Cortex of kidney (tissue), 1 donor: ENCODE results near the gene RPS6KB2.
"Not testable (repeated sequence)": the region's sequence is repeated elsewhere in the genome, so short reads cannot be mapped to it uniquely, and the experiment has no call there.

Experiments
- DNase-seq: peaks from one replicate; lab custom pipeline; 2025; lab: John Stamatoyannopoulos, UW

Gene RPS6KB2

DNA sequence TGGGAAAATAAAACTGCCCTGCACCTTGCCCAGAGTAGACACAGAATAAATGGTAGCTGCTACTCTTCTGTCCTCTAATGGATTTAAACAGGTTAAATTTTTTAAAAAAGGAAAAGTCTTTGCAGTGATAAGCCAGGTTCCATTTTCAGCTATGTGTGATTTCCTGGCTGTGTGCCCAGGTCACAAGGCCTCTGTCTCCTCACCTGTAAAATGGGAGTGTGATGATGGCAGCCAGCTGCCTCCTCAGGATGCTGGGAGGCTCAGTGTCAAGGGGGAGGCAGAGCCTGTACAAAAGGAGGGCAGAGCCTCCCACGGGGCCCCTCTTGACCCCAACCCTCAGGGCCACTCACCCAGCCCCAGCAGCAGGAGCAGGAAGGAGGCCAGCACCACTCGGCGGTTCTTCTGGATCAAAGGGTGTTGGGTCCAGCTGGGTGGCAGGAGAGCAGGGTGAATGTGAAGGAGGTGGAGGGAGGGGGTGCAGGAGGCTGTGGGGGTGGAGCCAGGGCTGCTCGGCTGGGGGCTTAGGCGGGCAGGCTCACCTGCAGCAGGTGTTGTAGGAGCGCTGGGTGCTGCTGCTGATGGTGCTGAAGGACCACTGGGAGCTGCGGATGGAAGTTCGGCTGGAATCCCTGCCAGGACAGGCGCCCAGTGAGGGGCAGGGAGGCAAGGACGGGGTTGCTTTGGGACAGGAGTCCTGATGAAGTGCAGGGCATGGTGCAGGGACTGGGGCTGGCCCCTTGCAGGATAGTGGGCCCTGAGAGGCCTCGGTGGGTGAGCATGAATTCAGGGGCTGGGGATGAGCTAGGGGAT, 38.9 kb downstream of the RPS6KB2 start:
- no peak for DNase-seq

DNA sequence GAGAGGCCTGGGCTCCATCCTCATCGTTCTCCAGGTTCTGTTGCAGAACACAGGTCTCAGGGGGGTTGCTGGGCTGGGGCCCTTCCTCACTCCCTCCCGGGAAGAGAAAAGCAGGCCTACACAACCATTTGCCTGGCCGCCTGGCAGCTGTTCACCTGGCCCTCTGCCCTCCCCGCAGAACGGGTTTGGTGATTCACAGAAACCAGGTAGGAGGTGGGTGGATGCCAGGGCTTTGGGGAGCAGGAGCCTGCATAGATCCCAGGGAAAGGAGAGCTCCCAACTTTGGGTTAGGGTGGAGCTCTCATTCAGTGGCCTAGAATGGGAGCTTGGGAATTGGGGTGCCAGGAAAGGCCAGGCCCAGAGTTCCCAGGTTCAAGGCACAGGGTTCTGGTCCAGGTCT, 39.8 kb downstream of the RPS6KB2 start:
- no peak for DNase-seq

DNA sequence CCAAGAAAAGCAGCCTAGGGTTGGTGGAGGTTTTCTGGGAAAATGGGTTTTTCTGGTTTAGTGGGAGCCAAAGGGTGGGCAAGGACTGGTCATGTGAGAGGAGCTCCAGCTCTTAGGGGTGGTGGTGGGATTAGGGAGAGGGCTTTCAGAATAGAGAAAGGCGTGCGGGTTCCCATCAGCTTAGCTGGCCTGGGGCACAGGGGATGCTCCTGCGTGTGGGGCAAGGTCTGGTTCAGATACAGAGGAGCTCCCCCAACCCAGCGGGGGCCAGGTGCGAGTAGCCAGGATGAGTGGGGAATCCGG, 40.1 kb downstream of the RPS6KB2 start:
- no peak for DNase-seq

DNA sequence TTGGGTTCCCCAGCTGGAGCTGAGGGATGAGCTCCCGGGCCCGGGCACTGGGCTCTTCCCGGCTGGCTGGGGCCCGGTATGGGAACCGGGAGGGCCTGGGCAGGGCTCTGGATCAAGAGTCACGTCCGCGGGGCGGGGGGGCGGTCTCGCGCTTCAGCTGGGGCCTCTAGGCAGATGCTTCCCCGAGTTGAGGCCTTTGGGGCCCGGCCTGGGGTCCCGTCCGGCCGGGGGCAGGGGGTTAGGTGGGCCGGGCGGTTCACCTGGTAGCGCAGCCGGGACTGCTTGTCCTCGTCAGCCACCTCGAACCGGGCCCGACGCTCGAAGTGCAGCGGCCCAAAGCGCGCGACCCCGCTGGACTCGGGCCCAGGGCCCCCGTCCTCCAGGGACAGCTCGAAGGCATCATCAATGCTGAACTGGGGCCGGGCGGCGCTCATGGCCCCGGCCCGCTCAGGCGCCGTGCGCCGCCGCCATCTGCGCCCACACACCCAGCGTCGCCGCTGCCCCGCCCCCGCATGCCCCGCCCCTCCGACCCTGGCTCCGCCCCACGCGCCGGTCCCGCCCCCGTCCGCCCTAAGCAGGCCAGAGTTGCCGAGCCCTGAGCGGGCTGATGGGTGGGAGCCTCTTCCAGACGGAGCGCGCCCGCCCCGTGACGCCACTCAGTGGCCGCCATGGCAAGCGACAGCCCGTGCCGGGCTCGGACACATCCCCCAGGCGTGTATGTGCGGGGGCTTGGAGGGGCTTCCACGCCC, 40.6 kb downstream of the RPS6KB2 start, which contains the start of gene TMEM134:
TSS of gene TMEM134 (minus strand) at position 493 of the 749 bp plus-strand sequence. CDS start at position 434, 59 bp downstream.
- peak; percentile 73 for DNase-seq

DNA sequence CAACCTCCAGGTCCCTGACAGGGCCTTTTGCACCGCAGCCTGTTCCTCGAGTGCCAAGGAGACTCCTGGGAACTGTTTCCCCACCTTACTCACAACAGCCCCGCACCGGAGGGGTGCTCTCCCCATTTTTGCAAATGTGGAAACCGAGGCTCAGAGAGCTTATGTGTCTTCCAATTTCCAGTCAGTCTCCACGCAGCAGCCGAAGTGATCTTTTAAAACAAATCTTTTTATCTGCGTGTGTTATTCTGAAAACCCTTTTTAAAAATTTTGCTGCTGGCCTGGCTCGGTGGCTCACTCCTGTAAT, 41.2 kb downstream of the RPS6KB2 start:
- DNase-seq = no peak

DNA sequence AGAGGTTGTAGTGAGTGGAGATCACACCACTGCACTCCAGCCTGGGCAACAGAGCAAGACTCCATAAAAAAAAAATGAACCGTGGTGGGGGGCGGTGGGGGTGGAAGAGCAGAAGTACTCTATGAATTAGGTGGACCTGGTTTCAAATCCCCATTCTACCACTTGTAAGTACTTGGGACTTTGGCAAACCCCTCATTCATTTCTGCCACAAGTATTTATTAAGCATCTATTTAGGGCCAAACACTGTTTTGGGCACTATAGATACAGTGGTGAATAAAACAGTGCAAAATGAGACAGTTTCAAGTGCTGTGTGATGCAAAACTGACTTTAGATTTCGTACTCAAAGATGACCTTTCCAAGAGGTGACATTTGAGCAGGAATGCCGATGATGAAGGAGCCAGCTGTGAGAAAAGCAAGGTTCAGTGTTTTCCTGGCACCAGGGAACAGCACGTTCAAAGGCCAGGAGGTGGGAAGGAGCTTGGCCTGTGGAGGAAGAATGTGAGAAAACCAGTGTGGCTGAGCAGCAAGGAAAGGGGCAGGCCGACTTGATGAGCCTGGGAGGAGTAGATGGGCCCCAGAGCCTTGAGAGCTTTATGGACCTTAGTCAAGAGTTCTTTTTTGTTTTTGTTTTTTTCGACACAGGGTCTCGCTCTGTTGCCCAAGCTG, 42.2 kb downstream of the RPS6KB2 start:
- no peak for DNase-seq

DNA sequence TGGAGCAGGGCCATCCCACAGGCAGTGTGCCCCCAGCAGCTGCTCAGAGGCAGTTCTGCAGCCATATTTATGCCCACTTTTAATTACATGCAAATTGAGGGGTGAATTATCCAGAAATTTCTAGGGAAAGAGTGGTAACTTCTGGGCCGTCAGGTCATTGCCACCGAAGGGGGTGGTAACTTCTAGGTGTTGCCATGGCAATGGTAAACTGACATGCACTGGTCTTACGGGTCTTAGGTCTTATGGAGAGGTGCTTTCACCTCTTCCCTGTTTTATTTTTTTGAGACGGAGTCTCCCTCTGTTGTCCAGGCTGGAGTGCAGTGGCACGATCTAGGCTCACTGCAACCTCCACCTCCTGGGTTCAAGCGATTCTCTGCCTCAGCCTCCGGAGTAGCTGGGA, 44.6 kb downstream of the RPS6KB2 start:
- DNase-seq = no peak

DNA sequence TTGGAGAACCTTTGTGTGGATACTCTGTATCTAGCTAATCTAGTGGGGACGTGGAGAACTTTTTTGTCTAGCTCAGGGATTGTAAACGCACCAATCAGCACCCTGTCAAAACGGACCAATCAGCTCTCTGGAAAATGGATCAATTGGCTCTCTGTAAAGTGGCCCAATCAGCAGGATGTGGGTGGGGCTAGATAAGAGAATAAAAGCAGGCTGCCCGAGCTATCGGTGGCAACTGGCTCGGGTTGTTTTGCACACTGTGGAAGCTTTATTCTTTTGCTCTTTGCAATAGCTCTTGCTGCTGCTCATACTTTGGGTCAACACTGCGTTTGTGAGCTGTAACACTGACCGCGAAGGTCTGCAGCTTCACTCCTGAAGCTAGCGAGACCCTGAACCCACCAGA, 48.4 kb downstream of the RPS6KB2 start:
- not testable (repeated sequence) for DNase-seq

DNA sequence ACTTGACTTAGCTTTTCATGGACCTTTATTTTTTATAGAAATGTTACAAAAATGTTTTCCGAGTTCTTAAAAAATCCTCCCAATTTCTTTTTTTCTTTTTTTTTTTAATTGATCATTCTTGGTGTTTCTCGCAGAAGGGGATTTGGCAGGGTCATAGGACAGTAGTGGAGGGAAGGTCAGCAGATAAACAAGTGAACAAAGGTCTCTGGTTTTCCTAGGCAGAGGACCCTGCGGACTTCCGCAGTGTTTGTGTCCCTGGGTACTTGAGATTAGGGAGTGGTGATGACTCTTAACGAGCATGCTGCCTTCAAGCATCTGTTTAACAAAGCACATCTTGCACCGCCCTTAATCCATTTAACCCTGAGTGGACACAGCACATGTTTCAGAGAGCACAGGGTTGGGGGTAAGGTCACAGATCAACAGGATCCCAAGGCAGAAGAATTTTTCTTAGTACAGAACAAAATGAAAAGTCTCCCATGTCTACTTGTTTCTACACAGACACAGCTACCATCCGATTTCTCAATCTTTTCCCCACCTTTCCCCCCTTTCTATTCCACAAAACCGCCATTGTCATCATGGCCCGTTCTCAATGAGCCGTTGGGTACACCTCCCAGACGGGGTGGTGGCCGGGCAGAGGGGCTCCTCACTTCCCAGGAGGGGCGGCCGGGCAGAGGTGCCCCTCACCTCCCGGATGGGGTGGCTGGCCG, 49.2 kb downstream of the RPS6KB2 start:
- DNase-seq = not testable (repeated sequence)

DNA sequence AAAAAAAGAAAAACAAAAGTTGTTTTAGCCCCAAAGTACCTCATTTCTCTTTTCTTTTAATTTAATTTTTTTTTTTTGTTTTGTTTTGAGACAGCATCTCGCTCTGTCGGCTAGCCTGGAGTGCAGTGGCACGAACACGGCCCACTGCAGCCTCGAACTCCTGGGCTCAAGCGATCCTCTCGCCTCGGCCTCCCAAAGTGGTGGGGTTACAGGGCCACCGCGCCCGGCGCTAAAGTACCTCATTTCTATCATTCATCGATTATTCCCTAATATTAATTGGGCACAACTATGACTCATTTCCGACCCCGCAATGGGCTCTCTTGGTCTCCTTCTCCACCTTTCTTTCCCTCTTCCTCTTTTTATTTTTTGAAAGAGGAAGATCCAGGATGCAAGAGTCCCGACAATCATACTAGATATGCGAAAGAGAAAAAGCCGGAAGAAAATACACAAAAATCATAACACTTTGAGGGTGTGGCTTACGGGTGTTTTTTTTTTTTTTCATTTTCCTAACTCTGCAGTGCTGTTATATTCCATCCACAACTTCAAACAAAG, 54.1 kb downstream of the RPS6KB2 start:
- no peak for DNase-seq

DNA sequence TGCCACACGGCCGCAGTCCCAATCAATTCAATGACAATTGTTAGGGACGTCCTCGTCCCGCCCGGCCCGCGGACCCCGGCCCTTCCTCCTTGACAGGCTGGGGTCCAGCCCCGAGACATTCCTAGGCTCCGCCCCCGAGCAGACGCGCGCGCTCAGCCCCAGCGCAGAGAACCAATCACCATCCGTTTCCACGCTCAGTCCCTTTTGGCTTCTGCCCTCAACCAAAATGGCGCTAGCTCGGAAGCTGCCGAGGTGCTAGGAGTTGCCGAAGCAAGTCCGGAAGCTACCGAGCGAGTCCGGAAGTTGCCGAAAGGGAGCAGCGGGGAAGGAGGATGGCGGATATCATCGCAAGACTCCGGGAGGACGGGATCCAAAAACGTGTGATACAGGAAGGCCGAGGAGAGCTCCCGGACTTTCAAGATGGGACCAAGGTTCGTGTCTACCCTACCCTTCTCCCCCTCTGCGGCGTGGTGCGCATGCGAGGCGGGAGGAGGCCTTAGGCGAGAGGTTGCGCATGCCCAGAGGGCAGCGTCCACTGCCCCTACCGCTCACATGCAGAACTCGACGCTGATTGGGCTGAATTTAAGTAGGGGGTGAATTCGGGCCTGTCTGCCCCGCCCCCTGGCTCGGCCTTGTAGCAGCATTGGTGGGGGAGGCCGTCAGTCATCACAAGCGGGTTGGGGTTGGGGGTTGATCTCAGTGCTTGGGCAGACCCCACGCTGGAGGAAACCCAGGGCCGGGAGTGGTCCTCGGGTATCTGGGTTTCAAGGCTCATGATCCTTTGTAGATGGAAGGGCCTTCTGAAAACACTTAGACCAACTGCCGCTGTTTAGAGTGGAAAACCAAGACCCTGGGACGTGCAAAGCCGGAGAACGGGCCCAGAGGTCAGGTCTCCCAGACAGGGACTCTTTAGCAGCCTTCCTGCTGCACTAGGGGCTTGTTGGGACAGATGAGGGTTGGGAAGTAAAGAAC, 54.8 kb downstream of the RPS6KB2 start, which contains the start of gene AIP:
TSS of gene AIP (plus strand) at position 200 of the 972 bp plus-strand sequence. CDS start at position 333, 133 bp downstream.
- DNase-seq = peak; percentile 91

DNA sequence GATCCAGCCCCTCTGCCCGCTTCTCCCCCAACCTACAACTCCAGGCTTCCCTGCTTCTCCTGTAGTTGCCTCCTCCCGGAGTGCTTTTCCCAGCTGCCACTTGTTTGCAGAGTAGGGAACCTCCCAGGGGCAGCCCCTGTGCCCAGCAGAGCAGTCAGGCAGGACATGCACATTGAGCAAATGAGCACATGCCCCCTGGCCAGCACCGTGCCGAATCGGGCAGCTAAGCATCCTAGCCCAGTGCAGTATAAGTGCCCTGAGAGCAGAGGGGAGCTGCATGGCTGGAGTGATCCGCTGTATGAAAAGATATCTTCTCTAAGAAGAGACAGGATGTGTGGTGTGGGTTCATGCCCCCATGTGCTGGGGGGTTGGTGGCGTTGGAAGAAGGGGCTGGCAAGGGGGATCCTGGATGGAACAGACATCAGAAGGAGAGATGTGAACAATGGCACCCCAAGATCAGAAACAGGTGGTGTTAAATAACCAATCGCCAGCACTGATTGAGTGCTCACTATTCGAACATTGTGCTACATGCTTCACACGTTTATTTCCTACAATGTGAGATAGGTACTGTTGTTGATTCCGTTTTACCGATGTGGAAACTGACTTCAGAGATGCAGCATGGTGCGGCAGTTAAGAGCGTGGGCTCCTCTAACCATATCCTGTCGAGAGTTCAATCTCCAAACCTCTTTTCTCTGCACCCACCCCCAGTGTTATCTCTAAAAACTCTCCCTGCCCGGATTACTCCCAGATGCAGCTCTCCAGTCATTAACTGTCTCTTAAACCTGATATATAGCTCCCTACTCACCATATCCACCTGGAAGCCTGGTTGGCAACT, 55.8 kb downstream of the RPS6KB2 start:
- no peak for DNase-seq

DNA sequence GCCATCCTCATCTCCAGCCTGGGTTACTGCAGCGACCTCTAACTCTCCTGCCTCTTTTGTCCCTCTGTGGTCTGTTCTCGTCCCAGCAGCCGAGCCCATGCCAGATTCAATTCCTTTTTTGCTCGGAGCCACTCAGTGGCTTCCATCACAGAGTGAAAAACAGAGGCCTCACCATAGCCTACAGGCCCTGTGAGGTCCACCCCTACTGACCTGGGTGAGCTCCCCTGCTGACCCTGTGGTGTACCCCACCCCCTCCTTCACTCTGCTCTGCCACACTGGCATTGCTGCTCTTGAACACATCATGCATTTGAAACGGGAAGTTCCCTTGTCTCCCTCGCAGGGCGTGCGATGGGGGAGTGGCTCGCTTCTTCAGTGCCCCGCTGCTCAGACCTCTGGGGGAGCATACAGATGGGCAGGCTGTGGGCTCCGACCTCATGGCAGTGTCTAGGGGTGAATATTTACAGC, 56.6 kb downstream of the RPS6KB2 start:
- DNase-seq = no peak
